HEK293 (cell line): ENCODE data around the gene KIAA1671.

ENCODE experiments used
- RBAK ChIP-seq: fragments of 450-650 bp; formaldehyde crosslinking; IDR thresholded peaks from 2 replicates; pipeline ENCODE4 v1.5.1; 2016; ENCODE audit warnings: missing biosample characterization, missing genetic modification characterization
- YY2 ChIP-seq: fragments of 450-650 bp; formaldehyde crosslinking; IDR thresholded peaks from 2 replicates; pipeline ENCODE4 v1.5.1; 2016; ENCODE audit warnings: missing biosample characterization, missing genetic modification characterization
- ZNF16 ChIP-seq: fragments of 450-650 bp; formaldehyde crosslinking; IDR thresholded peaks from 2 replicates; pipeline ENCODE4 v1.5.1; 2016; ENCODE audit warnings: low read depth, missing biosample characterization, missing genetic modification characterization
- TF ChIP-seq, protein P1 (sequence below): fragments of 450-650 bp; formaldehyde crosslinking; IDR thresholded peaks from 2 replicates; pipeline ENCODE4 v1.5.1; 2016; ENCODE audit warnings: missing biosample characterization, missing genetic modification characterization

DNA sequence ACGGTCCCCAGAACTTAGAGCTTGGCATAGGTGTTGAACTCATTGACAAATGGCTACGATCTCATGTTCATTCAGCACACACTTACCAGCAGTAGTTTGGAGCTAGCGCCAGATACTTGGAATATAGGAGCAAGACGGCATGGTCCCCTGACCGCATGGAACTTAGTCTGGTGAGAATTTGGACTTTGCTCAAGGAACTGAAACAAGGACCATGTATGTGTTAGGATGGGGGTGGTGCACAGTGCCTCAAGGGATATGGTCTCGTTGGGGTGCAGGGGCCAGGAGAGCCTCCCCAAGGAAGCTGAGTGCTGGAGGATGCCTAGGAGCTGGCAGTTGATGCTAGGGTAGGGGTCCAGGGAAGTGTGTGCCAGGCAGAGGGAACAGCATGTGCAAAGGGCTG lies 119.2 kb downstream of the KIAA1671 start:
- TF ChIP-seq, protein P1, sequence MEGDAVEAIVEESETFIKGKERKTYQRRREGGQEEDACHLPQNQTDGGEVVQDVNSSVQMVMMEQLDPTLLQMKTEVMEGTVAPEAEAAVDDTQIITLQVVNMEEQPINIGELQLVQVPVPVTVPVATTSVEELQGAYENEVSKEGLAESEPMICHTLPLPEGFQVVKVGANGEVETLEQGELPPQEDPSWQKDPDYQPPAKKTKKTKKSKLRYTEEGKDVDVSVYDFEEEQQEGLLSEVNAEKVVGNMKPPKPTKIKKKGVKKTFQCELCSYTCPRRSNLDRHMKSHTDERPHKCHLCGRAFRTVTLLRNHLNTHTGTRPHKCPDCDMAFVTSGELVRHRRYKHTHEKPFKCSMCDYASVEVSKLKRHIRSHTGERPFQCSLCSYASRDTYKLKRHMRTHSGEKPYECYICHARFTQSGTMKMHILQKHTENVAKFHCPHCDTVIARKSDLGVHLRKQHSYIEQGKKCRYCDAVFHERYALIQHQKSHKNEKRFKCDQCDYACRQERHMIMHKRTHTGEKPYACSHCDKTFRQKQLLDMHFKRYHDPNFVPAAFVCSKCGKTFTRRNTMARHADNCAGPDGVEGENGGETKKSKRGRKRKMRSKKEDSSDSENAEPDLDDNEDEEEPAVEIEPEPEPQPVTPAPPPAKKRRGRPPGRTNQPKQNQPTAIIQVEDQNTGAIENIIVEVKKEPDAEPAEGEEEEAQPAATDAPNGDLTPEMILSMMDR, result no peak
- TF ChIP-seq ZNF16 (tag by site-specific recombination), result no peak
- no peak for TF ChIP-seq RBAK (tag by site-specific recombination)
- TF ChIP-seq YY2 (tag by site-specific recombination), result no peak
